ENCODE data around the gene SHBG.
"Not testable (repeated sequence)": the region's sequence is repeated elsewhere in the genome, so short reads cannot be mapped to it uniquely, and the experiment has no call there.

Gene SHBG

GRCh38 chr17:7629939-7630571 lies at the start of gene SHBG:
Gene SHBG, plus strand, starts transcription at chr17:7630135. Its CDS starts 38 bp downstream, at chr17:7630173.
- DNase-seq (ENCODE audit: extremely low read depth in 1 of 2, low read depth in 1 of 2): no peak

GRCh38 chr17:7580604-7581575 lies 49.0 kb upstream of the SHBG start:
- no peak for DNase-seq (ENCODE audit: extremely low read depth in 1 of 2, low read depth in 1 of 2)

GRCh38 chr17:7582396-7583252 lies 47.3 kb upstream of the SHBG start:
- DNase-seq (ENCODE audit: extremely low read depth in 1 of 2, low read depth in 1 of 2): no peak

- peak; percentile 89 to 90 for DNase-seq (ENCODE audit: extremely low read depth in 1 of 2, low read depth in 1 of 2)
Measured at GRCh38 chr17:7583253-7584109, 46.5 kb upstream of the SHBG start, which contains the start of gene MPDU1. Gene MPDU1, plus strand, starts transcription at chr17:7583852. Its CDS starts 11 bp downstream, at chr17:7583863.

GRCh38 chr17:7586673-7587419 lies 43.1 kb upstream of the SHBG start:
- DNase-seq (ENCODE audit: extremely low read depth in 1 of 2, low read depth in 1 of 2): no peak

GRCh38 chr17:7587420-7588151 lies 42.3 kb upstream of the SHBG start:
- DNase-seq (ENCODE audit: extremely low read depth in 1 of 2, low read depth in 1 of 2): no peak

- DNase-seq (ENCODE audit: extremely low read depth in 1 of 2, low read depth in 1 of 2): no peak
Measured at GRCh38 chr17:7588553-7589203, 41.3 kb upstream of the SHBG start.

- DNase-seq (ENCODE audit: extremely low read depth in 1 of 2, low read depth in 1 of 2): peak in 1 of 2 donors; percentile 39
Measured at GRCh38 chr17:7589204-7589868, 40.6 kb upstream of the SHBG start.

GRCh38 chr17:7589891-7590691 lies 39.8 kb upstream of the SHBG start, which contains the start of gene SOX15:
Gene SOX15, minus strand, starts transcription at chr17:7590094. Its CDS starts 418 bp downstream, at chr17:7589676.
- no peak for DNase-seq (ENCODE audit: extremely low read depth in 1 of 2, low read depth in 1 of 2)

GRCh38 chr17:7590743-7591142 lies 39.2 kb upstream of the SHBG start:
- DNase-seq (ENCODE audit: extremely low read depth in 1 of 2, low read depth in 1 of 2): no peak

GRCh38 chr17:7591596-7591995 lies 38.3 kb upstream of the SHBG start:
- no peak for DNase-seq (ENCODE audit: extremely low read depth in 1 of 2, low read depth in 1 of 2)

- DNase-seq (ENCODE audit: extremely low read depth in 1 of 2, low read depth in 1 of 2): no peak
Measured at GRCh38 chr17:7592422-7593021, 37.4 kb upstream of the SHBG start.

- no peak for DNase-seq (ENCODE audit: extremely low read depth in 1 of 2, low read depth in 1 of 2)
Measured at GRCh38 chr17:7593296-7593695, 36.6 kb upstream of the SHBG start.

GRCh38 chr17:7597561-7597960 lies 32.4 kb upstream of the SHBG start:
- DNase-seq (ENCODE audit: extremely low read depth in 1 of 2, low read depth in 1 of 2): not testable (repeated sequence)

GRCh38 chr17:7606280-7606679 lies 23.7 kb upstream of the SHBG start:
- no peak for DNase-seq (ENCODE audit: extremely low read depth in 1 of 2, low read depth in 1 of 2)

GRCh38 chr17:7610641-7611040 lies 19.3 kb upstream of the SHBG start:
- DNase-seq (ENCODE audit: extremely low read depth in 1 of 2, low read depth in 1 of 2): no peak

All from activated CD8-positive, alpha-beta memory T cell treated with anti-CD3 and anti-CD28 coated beads for 1 hour (primary cell).